ENCODE measurements around the gene TOMM20L. TPM values are rescaled to one million over a fixed set of nuclear protein-coding genes. Genes with fewer than 3 reads are reported as not detected.

Gene TOMM20L
- total RNA-seq, 1 experiment from 2014 or later = not detected

- DNase-seq = no peak
- H2BK15ac ChIP-seq (ENCODE audit: low read depth, low read length) = no peak overlapping the region
- H3K18ac ChIP-seq (ENCODE audit: insufficient read length, low read depth, low read length) = no peak overlapping the region
- H3K27ac Mint-ChIP-seq = no peak overlapping the region
- peaks cover 2% of the 10 kb centered on the region; the same call in 1 of the 2 replicates for H3K4me1 ChIP-seq (ENCODE audit: insufficient read depth, low read length)
- H2BK20ac ChIP-seq (ENCODE audit: low read depth, low read length, poor library complexity, severe bottlenecking) = no peak overlapping the region
- no peaks in the 10 kb centered on the region for H3K79me2 ChIP-seq (ENCODE audit: insufficient read depth, low read length)
- WGBS (ENCODE audit: extremely low coverage, insufficient read length, low lambda C conversion rate) = no CpG with 5 or more reads among the region's 6 CpGs
- no peaks in the 10 kb centered on the region for H3K9me3 Mint-ChIP-seq
- H2BK120ac ChIP-seq (ENCODE audit: low read depth, low read length, poor library complexity, severe bottlenecking) = no peak overlapping the region
- no peak overlapping the region for H3K56ac ChIP-seq (ENCODE audit: insufficient read length, low read depth, low read length)
- H3K4me2 ChIP-seq (ENCODE audit: insufficient read depth, insufficient read length, low read length) = no peak overlapping the region
- H2AK5ac ChIP-seq (ENCODE audit: insufficient read length, low read length) = no peak overlapping the region
- H3K79me1 ChIP-seq (ENCODE audit: insufficient read depth, low read depth, low read length, poor library complexity, severe bottlenecking) = no peaks in the 10 kb centered on the region
- no peak overlapping the region for H3K4ac ChIP-seq (ENCODE audit: low read depth, low read length)
- H3K27me3 ChIP-seq (ENCODE audit: insufficient read depth, low read length) = peaks cover 2% of the 10 kb centered on the region; the same call in 1 of the 2 replicates
- no peak overlapping the region for H2BK5ac ChIP-seq (ENCODE audit: insufficient read length, low read length)
- H2AFZ ChIP-seq (ENCODE audit: low read length) = no peak overlapping the region
- H4K8ac ChIP-seq (replicated peaks; ENCODE audit: insufficient read length, low read depth, low read length) = no peak overlapping the region
- H2BK12ac ChIP-seq (ENCODE audit: insufficient read length, low read depth, low read length) = no peak overlapping the region
- no peak overlapping the region for H3T11ph ChIP-seq (ENCODE audit: low read length)
- H3K9ac ChIP-seq (ENCODE audit: extremely low read depth, insufficient read length, low read length) = no peak overlapping the region
- H4K20me1 ChIP-seq (ENCODE audit: control insufficient read depth, insufficient read depth, insufficient read length) = no peaks in the 10 kb centered on the region
- TF ChIP-seq, protein P1, sequence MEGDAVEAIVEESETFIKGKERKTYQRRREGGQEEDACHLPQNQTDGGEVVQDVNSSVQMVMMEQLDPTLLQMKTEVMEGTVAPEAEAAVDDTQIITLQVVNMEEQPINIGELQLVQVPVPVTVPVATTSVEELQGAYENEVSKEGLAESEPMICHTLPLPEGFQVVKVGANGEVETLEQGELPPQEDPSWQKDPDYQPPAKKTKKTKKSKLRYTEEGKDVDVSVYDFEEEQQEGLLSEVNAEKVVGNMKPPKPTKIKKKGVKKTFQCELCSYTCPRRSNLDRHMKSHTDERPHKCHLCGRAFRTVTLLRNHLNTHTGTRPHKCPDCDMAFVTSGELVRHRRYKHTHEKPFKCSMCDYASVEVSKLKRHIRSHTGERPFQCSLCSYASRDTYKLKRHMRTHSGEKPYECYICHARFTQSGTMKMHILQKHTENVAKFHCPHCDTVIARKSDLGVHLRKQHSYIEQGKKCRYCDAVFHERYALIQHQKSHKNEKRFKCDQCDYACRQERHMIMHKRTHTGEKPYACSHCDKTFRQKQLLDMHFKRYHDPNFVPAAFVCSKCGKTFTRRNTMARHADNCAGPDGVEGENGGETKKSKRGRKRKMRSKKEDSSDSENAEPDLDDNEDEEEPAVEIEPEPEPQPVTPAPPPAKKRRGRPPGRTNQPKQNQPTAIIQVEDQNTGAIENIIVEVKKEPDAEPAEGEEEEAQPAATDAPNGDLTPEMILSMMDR (conservative IDR thresholded peaks at IDR 0.05) = no peak
- H4K5ac ChIP-seq (ENCODE audit: insufficient read length, low read depth, low read length) = no peak overlapping the region
- no peaks in the 10 kb centered on the region for H3K9me3 ChIP-seq (ENCODE audit: control insufficient read depth, low read depth, low read length)
- peaks cover 31 to 36% of the 10 kb centered on the region in 2 experiments for H3K4me1 Mint-ChIP-seq
- no peak overlapping the region for H3K27ac ChIP-seq (ENCODE audit: insufficient read length, low read depth, low read length)
- peak overlapping the region in 1 of 2 experiments; percentile 19; a peak in 2 of 5 replicates for H3K4me3 Mint-ChIP-seq
- peaks cover 3% of the 10 kb centered on the region for H3K23me2 ChIP-seq (ENCODE audit: insufficient read length, low read depth, low read length, poor library complexity, severe bottlenecking)
- H3K23ac ChIP-seq (ENCODE audit: insufficient read length, low read depth, low read length) = no peak overlapping the region
- H4K91ac ChIP-seq (ENCODE audit: insufficient read length, low read depth, low read length) = no peak overlapping the region
- peaks cover 38% of the 10 kb centered on the region for H3K27me3 Mint-ChIP-seq (ENCODE audit: low read depth)
- H3K36me3 Mint-ChIP-seq (ENCODE audit: insufficient read depth in 1 of 3, low read depth in 3 of 3) = no peaks in the 10 kb centered on the region
- no peak overlapping the region for H3K14ac ChIP-seq (ENCODE audit: insufficient read depth, low read length)
Observed at GRCh38 chr14:58397156-58397555, 1.4 kb downstream of the TOMM20L start.
